Gastrocnemius medialis (tissue), 4 donors: ENCODE results near the gene UNC5B.

ENCODE experiments used
- POLR2A ChIP-seq, 2 donors: fragments of 450-650 bp; IDR thresholded peaks; one replicate each; pipeline ENCODE4 v1.6.1; 2017; ENCODE audit warnings: antibody characterized with exemption in 2 of 2, mild to moderate bottlenecking in 2 of 2, moderate library complexity in 2 of 2
- TF ChIP-seq, protein P1 (sequence below), 5 experiments: fragments of 450-650 bp in 3 of 5; fragments of 200-600 bp in 2 of 5; sonication (generic) in 2 of 5; IDR thresholded peaks in 4 of 5; conservative IDR thresholded peaks in 1 of 5; 1 replicate in 4 of 5; 2 replicates in 1 of 5; pipeline ENCODE4 v1.5.1; 2016 to 2019; ENCODE audit warnings: antibody characterized with exemption in 5 of 5, mild to moderate bottlenecking in 3 of 5, moderate library complexity in 3 of 5

DNA sequence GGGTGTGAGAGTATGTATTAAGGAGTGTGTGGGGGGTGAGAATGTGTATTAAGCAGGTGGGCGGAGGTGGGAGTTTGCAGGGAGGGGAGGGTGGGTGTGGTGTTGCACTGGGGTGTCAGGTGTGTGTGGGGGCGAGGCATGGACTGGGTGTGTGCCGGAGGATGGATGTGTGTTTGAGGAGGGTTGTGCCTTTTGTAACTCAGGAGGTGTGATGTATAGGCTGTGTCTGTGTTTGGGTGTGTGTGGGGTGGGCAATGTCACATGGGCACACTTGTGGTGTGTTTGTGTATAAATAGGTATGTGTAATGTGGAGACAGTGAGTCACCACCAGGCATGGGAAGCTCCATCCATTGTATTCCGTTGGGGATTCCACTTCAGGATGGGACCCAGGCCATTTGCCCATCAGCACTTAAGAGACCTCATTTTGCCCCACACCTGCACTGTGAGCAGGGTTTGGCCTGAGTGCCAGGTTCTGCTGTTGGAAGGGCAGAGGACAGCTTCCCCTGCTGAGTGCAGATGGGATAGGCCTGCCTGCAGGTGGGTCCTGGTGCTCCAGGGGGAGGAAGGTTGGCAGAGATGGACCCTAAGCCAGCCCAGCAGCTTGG, 5.8 kb downstream of the UNC5B start:
- TF ChIP-seq, protein P1, sequence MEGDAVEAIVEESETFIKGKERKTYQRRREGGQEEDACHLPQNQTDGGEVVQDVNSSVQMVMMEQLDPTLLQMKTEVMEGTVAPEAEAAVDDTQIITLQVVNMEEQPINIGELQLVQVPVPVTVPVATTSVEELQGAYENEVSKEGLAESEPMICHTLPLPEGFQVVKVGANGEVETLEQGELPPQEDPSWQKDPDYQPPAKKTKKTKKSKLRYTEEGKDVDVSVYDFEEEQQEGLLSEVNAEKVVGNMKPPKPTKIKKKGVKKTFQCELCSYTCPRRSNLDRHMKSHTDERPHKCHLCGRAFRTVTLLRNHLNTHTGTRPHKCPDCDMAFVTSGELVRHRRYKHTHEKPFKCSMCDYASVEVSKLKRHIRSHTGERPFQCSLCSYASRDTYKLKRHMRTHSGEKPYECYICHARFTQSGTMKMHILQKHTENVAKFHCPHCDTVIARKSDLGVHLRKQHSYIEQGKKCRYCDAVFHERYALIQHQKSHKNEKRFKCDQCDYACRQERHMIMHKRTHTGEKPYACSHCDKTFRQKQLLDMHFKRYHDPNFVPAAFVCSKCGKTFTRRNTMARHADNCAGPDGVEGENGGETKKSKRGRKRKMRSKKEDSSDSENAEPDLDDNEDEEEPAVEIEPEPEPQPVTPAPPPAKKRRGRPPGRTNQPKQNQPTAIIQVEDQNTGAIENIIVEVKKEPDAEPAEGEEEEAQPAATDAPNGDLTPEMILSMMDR (IDR thresholded peaks at IDR 0.05 in 4 of 5, conservative IDR thresholded peaks at IDR 0.05 in 1 of 5) = no peak
- TF ChIP-seq POLR2A (IDR thresholded peaks at IDR 0.05) = no peak
